ENCODE results near the gene STX1A. TPM values are rescaled to one million over a fixed set of nuclear protein-coding genes. Genes with fewer than 3 reads are reported as not detected.
A peak's percentile ranks its signal among the peaks of the same experiment; 100 is the strongest.

Gene STX1A
- total and polyA plus RNA-seq, 2 of the 13 experiments (the other 11 are each of a cell fraction or from before 2014, with no cell fraction given): 6.1 to 12.2 TPM

- peak; percentile 18; the same call in 1 of the 2 replicates for TF ChIP-seq PATZ1 (CRISPR knock-in tag; IDR thresholded peaks at IDR 0.05)
- TF ChIP-seq ZNF142 (CRISPR knock-in tag; IDR thresholded peaks at IDR 0.05): no peak; the same call in 1 of the 2 replicates
- no peak for TF ChIP-seq JUNB (CRISPR knock-in tag; IDR thresholded peaks at IDR 0.05; ENCODE audit: borderline replicate concordance)
- no peak for TF ChIP-seq FOSL2 (CRISPR knock-in tag; IDR thresholded peaks at IDR 0.05)
- TF ChIP-seq, protein P1, sequence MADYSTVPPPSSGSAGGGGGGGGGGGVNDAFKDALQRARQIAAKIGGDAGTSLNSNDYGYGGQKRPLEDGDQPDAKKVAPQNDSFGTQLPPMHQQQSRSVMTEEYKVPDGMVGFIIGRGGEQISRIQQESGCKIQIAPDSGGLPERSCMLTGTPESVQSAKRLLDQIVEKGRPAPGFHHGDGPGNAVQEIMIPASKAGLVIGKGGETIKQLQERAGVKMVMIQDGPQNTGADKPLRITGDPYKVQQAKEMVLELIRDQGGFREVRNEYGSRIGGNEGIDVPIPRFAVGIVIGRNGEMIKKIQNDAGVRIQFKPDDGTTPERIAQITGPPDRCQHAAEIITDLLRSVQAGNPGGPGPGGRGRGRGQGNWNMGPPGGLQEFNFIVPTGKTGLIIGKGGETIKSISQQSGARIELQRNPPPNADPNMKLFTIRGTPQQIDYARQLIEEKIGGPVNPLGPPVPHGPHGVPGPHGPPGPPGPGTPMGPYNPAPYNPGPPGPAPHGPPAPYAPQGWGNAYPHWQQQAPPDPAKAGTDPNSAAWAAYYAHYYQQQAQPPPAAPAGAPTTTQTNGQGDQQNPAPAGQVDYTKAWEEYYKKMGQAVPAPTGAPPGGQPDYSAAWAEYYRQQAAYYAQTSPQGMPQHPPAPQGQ (CRISPR knock-in tag; IDR thresholded peaks at IDR 0.05; ENCODE audit: borderline replicate concordance): no peak
- TF ChIP-seq CREM (IDR thresholded peaks at IDR 0.05): no peak
- TF ChIP-seq CREM (CRISPR knock-in tag; IDR thresholded peaks at IDR 0.05): no peak
- no peak for TF ChIP-seq FLYWCH1 (CRISPR knock-in tag; IDR thresholded peaks at IDR 0.05)
- TF ChIP-seq HNRNPK (IDR thresholded peaks at IDR 0.05; ENCODE audit: low read depth, low read length, poor library complexity, severe bottlenecking): no peak
- no peak for TF ChIP-seq SIX4 (CRISPR knock-in tag; IDR thresholded peaks at IDR 0.05)
- no peak for TF ChIP-seq BHLHE40 (IDR thresholded peaks at IDR 0.05; ENCODE audit: low read length)
- TF ChIP-seq ZC3H4 (CRISPR knock-in tag; IDR thresholded peaks at IDR 0.05; ENCODE audit: borderline replicate concordance): no peak
- TF ChIP-seq HCFC1 (IDR thresholded peaks at IDR 0.05; ENCODE audit: low read depth, low read length): no peak
Observed at GRCh38 chr7:73718905-73719805, at the start of gene STX1A (continued).
